PC-9 (cell line): ENCODE measurements around the gene VAMP5. TPM values are rescaled to one million over a fixed set of nuclear protein-coding genes. Genes with fewer than 3 reads are reported as not detected.

Experiments used
- BruUV-seq: library from RNA; stranded (reverse); fragments of 400-500 nt; replicated peaks from 2 replicates; lab custom pipeline; 2021; lab: Mats Ljungman, UMichigan
- CTCF ChIA-PET: fragments of 300-600 bp; sonication (Branson Sonifier 250); formaldehyde crosslinking; loops from one replicate; lab custom pipeline; 2022; ENCODE audit warnings: antibody characterized with exemption; lab: Charles Lee
- POLR2A ChIA-PET: fragments of 300-600 bp; sonication (Branson Sonifier 250); formaldehyde crosslinking; loops from one replicate; lab custom pipeline; 2022; ENCODE audit warnings: antibody characterized with exemption; ENCODE audit not compliant: unreplicated experiment; lab: Charles Lee
- DNase-seq, 2 experiments: peaks; one replicate each; pipeline versions ENCODE4 v3.0.0 to v3.0.0-alpha.2; 2015 to 2022; ENCODE audit warnings: mixed read lengths in 1 of 2
- H2AFZ ChIP-seq: fragments of 200-600 bp; sonication (generic); 2 replicates; pipeline ENCODE4 v1.8.1; 2017; ENCODE audit warnings: antibody characterized with exemption
- H3F3A ChIP-seq: fragments of 200-600 bp; sonication (generic); 2 replicates; pipeline ENCODE4 v1.8.1; 2017; ENCODE audit warnings: antibody characterized with exemption, mild to moderate bottlenecking, low read depth; ENCODE audit not compliant: insufficient read depth
- H3K27ac ChIP-seq: fragments of 200-600 bp; sonication (generic); 2 replicates; pipeline ENCODE4 v1.6.1; 2016; ENCODE audit warnings: mixed run types
- H3K27me3 ChIP-seq: fragments of 200-600 bp; sonication (generic); 2 replicates; pipeline ENCODE4 v1.6.1; 2016; ENCODE audit warnings: low read depth, mixed run types; ENCODE audit not compliant: insufficient read depth
- H3K36me3 ChIP-seq: fragments of 200-600 bp; sonication (generic); 2 replicates; pipeline ENCODE4 v1.6.1; 2016; ENCODE audit warnings: low read depth, mixed run types
- H3K4me1 ChIP-seq: fragments of 200-600 bp; sonication (generic); replicated peaks from 2 replicates; pipeline ENCODE4 v1.6.1; 2016; ENCODE audit warnings: mixed run types; ENCODE audit not compliant: insufficient read depth
- H3K4me2 ChIP-seq: fragments of 200-600 bp; sonication (generic); 2 replicates; pipeline ENCODE4 v1.6.1; 2017; ENCODE audit warnings: mixed run types
- H3K4me3 ChIP-seq: fragments of 200-600 bp; sonication (generic); 2 replicates; pipeline ENCODE4 v1.6.1; 2016; ENCODE audit warnings: mixed run types
- H3K79me2 ChIP-seq: fragments of 200-600 bp; sonication (generic); 2 replicates; pipeline ENCODE4 v1.6.1; 2017; ENCODE audit warnings: low read depth, mixed run types
- H3K9me2 ChIP-seq: fragments of 200-600 bp; sonication (generic); 2 replicates; pipeline ENCODE4 v1.8.1; 2017; ENCODE audit warnings: mild to moderate bottlenecking; ENCODE audit not compliant: insufficient read depth
- H3K9me3 ChIP-seq: fragments of 200-600 bp; sonication (generic); 2 replicates; pipeline ENCODE4 v1.8.1; 2016; ENCODE audit warnings: low read depth; ENCODE audit not compliant: insufficient read depth
- H4K20me1 ChIP-seq: fragments of 200-600 bp; sonication (generic); 2 replicates; pipeline ENCODE4 v1.8.1; 2017; ENCODE audit not compliant: insufficient read depth
- EZH2 ChIP-seq: fragments of 200-600 bp; sonication (generic); IDR thresholded peaks from 2 replicates; pipeline ENCODE4 v1.8.0; 2017; ENCODE audit warnings: antibody characterized with exemption, low read depth
- intact Hi-C: fragments of 100-400 bp; cut with micrococcal nuclease; formaldehyde crosslinking; loops from one replicate; pipeline ENCODE4 v1.10.0; 2022; ENCODE audit not compliant: unreplicated experiment
- total RNA-seq: library from RNA; stranded (reverse); gene quantifications from 2 replicates; pipeline ENCODE4 v1.2.3, GENCODE V29; 2021
- TF ChIP-seq, protein P1 (sequence below): fragments of 200-600 bp; sonication (generic); conservative IDR thresholded peaks from 2 replicates; pipeline ENCODE4 v1.6.1; 2017; ENCODE audit warnings: mixed run types, antibody characterized with exemption, mild to moderate bottlenecking, moderate library complexity

Gene VAMP5
- total RNA-seq, 1 experiment from 2014 or later: 7.2 TPM

DNA sequence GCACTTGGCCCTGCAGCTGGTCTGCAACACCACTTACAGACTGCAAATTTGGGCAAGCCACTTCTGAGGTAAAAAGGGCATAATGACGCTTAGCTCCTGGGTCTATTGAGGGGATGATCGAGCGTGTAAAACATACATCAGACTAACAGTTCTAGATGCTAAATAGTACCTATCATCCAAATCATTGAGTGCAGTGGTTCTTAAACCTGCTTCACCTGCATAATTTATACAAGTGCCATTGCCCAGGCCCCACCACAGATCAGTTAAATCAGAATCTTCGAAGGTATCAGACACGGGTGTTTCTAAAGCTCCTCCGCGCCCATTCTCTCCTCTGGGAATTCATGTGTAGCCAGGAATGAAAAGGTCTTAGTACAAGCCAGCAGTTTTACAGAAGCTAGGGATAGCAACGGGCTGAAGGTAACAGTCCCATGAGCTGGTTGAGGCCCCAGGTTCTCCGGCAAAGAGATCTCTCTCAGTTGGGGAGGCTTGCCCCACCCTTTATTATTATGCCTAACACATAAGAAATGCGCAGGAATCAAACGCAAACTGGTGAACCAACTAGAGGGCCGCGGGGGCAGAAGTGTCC is 10.6 kb downstream of the VAMP5 start:
- no peaks in the 10 kb centered on the region for H3K27me3 ChIP-seq
- no peaks in the 10 kb centered on the region for H3K9me2 ChIP-seq
- H2AFZ ChIP-seq: peak overlapping the region; percentile 79
- ChIA-PET CTCF (interaction anchor here (0.6 to 0.7 kb wide), 2 partner anchors 42 to 45 kb away, joined by 3 read pairs; no protein-coding TSS in a partner anchor), POLR2A (interaction anchor here (0.6 to 1.6 kb wide), 5 partner anchors 17 to 846 kb away, joined by 3 to 20 read pairs (median 7); partner anchors contain the start of genes C2orf68, GGCX, KDM3A and VAMP8)
- peaks cover 8% of the 10 kb centered on the region; the same call in 1 of the 2 replicates for H3K36me3 ChIP-seq
- peak overlapping the region; percentile 80 for H3K4me2 ChIP-seq
- no peaks in the 10 kb centered on the region for H3K9me3 ChIP-seq
- intact Hi-C loops: no loop called here
- H3K27ac ChIP-seq: peak overlapping the region; percentile 53
- TSS peak; percentile 87 for BruUV-seq
- no peaks in the 10 kb centered on the region for H4K20me1 ChIP-seq
- peaks cover 25% of the 10 kb centered on the region for H3K4me1 ChIP-seq
- H3K4me3 ChIP-seq: peak overlapping the region; percentile 86
- TF ChIP-seq EZH2: no peak
- TF ChIP-seq, protein P1, sequence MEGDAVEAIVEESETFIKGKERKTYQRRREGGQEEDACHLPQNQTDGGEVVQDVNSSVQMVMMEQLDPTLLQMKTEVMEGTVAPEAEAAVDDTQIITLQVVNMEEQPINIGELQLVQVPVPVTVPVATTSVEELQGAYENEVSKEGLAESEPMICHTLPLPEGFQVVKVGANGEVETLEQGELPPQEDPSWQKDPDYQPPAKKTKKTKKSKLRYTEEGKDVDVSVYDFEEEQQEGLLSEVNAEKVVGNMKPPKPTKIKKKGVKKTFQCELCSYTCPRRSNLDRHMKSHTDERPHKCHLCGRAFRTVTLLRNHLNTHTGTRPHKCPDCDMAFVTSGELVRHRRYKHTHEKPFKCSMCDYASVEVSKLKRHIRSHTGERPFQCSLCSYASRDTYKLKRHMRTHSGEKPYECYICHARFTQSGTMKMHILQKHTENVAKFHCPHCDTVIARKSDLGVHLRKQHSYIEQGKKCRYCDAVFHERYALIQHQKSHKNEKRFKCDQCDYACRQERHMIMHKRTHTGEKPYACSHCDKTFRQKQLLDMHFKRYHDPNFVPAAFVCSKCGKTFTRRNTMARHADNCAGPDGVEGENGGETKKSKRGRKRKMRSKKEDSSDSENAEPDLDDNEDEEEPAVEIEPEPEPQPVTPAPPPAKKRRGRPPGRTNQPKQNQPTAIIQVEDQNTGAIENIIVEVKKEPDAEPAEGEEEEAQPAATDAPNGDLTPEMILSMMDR: no peak
- peaks cover 30% of the 10 kb centered on the region for H3K79me2 ChIP-seq
- DNase-seq: no peak
- peaks cover 11% of the 10 kb centered on the region for H3F3A ChIP-seq

DNA sequence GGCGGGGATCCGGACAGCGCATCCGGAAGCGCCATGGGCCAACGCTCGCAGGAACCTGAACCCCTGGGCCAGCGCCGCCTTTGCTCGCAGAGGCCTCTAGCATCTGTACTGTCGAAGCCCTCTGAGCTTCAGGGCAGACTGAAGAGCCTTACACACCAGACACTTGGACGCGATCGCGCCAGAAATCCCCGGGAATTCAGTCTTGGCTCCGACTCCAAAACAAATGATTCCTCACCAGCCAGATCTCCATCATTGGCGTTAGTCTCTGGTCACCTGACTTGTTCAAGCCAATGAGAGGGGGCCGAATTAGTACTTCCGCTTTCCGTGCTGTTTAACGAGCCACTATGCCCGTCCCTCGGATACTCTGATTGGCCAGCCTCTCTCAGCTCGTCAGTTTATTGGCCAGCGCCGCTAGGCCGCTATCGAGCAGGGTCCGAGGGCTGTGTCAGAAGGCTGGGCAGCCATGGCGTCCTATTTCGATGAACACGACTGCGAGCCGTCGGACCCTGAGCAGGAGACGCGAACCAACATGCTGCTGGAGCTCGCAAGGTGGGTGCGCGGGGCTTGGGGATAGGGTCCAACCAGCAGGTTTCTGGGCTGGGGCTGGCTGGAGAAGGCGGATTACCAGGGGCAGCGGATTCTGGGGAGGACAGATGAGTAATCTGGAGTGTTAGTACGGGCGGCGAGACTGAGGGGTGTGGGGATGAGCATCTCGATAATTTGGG is 11.2 kb downstream of the VAMP5 start, which contains the start of gene RNF181:
Gene RNF181 (plus strand): TSS at position 445 of the 725 bp plus-strand sequence. CDS start 19 bp downstream, at position 464.
- peaks cover 11% of the 10 kb centered on the region for H3F3A ChIP-seq
- peak within 1 kb of the TSS; percentile 86 for H2AFZ ChIP-seq
- ChIA-PET POLR2A (interaction anchor here (0.7 to 1.6 kb wide), 8 partner anchors 16 to 366 kb away, joined by 3 to 20 read pairs (median 4); partner anchors contain the start of genes C2orf68, GGCX and VAMP8), CTCF (interaction anchor here (0.7 kb wide), 1 partner anchor 42 kb away, joined by 3 read pairs; no protein-coding TSS in a partner anchor)
- peaks cover 8% of the 10 kb centered on the region; the same call in 1 of the 2 replicates for H3K36me3 ChIP-seq
- H3K4me3 ChIP-seq: peak within 1 kb of the TSS; percentile 86
- no peaks in the 10 kb centered on the region for H3K9me2 ChIP-seq
- peak; percentile 88 to 96 for DNase-seq
- BruUV-seq: no TSS peak
- no peaks in the 10 kb centered on the region for H4K20me1 ChIP-seq
- H3K9me3 ChIP-seq: no peaks in the 10 kb centered on the region
- H3K27ac ChIP-seq: peak within 1 kb of the TSS; percentile 53
- H3K27me3 ChIP-seq: no peaks in the 10 kb centered on the region
- TF ChIP-seq, protein P1: no peak
- no peak for TF ChIP-seq EZH2
- peaks cover 23% of the 10 kb centered on the region for H3K4me1 ChIP-seq
- peak within 1 kb of the TSS; percentile 80 for H3K4me2 ChIP-seq
- intact Hi-C loops: no loop called here
- peaks cover 30% of the 10 kb centered on the region for H3K79me2 ChIP-seq

DNA sequence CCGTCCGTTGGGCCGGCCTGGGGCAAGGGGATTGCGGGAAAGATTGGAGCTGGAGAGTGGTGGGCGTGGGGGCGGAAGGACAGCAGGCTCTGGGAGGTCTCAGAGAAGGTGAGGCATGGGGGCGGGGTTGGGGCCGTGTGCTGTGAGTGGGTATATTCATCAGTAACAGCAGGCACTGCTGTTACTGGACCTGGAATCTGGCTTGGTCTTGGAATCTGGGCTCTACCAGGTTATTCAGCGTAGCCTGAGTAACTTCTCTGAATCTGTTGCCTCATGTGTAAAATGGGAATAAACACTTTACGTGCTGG is 11.7 kb downstream of the VAMP5 start:
- Histone ChIP-seq H4K20me1 (no peaks in the 10 kb centered on the region), H3F3A (peaks cover 14% of the 10 kb centered on the region), H3K4me3 (peak overlapping the region; percentile 86), H3K4me2 (peak overlapping the region; percentile 80), H3K79me2 (peaks cover 30% of the 10 kb centered on the region), H3K36me3 (peaks cover 8% of the 10 kb centered on the region; the same call in 1 of the 2 replicates), H3K27me3 (no peaks in the 10 kb centered on the region), H3K9me2 (no peaks in the 10 kb centered on the region), H3K9me3 (no peaks in the 10 kb centered on the region), H3K4me1 (peaks cover 18% of the 10 kb centered on the region), H2AFZ (peak overlapping the region; percentile 86), H3K27ac (0 out of 2 replicates have a peak overlapping the region, but pooled peaks have one; percentile 31)
- intact Hi-C loops: no loop called here
- CTCF ChIA-PET: interaction anchor here (0.5 to 0.6 kb wide), 2 partner anchors 36 to 231 kb away, joined by 3 to 6 read pairs; no protein-coding TSS in a partner anchor
- no peak for TF ChIP-seq EZH2
- TF ChIP-seq, protein P1: no peak
- BruUV-seq: no TSS peak
- DNase-seq: no peak
- POLR2A ChIA-PET: interaction anchor here (0.7 to 1.6 kb wide), 4 partner anchors 16 to 125 kb away, joined by 4 to 20 read pairs (median 6); partner anchors contain the start of genes C2orf68 and GGCX
